COLO668 (cell line): ENCODE data around the gene SLC35F3.

Experiments used
- DNase-seq: peaks from one replicate; lab custom pipeline; 2025; ENCODE audit not compliant: unreplicated experiment; lab: John Stamatoyannopoulos, UW

The SLC35F3 gene

DNA sequence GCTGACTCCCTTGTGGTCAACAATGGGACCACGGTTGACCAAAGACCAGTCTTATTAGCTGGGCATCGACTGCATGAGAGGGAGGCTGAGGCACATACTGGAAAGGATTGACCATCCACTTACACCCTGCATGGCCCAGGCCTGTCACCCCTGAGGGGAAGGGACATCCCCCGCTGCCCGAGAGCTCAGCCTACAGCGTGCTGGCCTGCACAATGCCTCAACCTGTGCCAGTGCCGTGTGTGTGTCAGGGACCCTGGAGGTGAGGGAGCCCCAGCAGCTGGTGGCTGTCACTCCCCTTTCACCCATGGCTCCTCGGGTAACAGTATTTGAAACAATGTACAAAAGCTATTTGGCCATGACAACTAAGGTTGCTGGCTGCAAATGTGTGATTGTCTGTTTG, 67.3 kb downstream of the SLC35F3 start:
- DNase-seq = no peak

DNA sequence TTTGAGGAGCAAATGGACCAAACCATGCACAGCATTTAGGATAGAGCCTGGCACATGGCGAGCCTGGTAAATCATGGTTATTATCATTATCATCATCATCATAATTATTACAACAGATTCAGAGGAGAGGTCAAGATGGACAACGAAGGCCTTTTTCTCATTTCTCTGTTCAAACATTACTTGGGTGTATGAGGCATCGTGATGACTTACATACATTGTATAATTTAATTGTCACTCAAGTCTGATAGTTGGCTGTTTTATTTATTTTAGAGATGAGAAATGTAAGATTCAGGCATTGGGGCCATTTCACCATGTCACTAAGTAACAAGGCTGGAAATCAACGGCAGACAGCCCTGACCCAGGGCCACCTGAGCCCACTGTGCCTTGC, 68.1 kb downstream of the SLC35F3 start:
- DNase-seq = no peak

DNA sequence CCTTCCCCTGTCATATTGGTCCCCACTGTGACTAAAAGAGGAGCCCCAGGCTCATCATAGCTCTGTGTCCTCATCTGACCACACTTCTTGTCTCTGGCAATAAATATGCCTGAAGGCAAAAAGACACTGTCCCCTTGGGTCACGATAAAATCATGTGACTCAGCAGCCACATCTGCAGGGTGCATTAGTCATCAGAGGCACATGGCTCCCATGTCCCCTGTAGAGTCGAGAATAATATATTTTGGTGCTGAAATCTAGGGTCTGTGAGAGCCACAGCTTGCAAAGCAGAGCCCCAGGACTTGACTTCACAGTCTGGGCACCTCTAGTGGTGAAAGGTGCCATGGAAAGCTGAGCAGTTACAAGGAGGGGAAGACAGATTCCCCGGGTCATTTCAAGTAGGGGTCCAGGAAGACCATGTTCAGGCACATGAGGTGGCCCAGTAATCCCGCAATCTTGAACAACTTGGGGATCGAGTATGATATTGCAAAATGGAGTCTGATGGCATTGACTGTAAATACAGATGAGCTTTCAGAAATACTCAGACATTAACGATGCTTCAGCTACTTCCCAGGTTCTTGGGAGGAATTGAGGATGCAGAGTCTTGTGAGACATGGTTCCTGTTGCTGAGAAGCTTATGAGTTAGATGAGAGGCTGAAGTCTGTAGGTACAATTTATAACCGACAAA, 68.6 kb downstream of the SLC35F3 start:
- no peak for DNase-seq

DNA sequence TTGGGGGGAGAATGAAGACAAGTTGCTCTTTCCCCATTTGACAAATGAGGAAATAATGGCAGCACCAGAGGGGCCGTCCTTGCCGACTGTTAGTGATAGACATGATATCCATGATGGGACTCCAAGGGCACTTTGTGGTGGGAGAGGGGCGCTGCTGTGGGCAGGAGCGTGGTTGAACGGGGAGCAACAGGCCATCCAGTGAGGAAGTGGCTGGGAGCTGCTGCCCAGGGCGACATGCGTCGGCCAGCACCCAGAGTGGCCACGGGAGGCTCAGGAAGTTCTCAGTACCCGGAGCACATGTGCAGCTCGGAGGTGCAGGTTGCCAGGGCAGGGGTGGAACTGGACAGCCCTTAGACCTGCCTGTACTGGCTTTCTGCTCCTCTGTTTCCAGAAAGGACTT, 71.0 kb downstream of the SLC35F3 start:
- no peak for DNase-seq

DNA sequence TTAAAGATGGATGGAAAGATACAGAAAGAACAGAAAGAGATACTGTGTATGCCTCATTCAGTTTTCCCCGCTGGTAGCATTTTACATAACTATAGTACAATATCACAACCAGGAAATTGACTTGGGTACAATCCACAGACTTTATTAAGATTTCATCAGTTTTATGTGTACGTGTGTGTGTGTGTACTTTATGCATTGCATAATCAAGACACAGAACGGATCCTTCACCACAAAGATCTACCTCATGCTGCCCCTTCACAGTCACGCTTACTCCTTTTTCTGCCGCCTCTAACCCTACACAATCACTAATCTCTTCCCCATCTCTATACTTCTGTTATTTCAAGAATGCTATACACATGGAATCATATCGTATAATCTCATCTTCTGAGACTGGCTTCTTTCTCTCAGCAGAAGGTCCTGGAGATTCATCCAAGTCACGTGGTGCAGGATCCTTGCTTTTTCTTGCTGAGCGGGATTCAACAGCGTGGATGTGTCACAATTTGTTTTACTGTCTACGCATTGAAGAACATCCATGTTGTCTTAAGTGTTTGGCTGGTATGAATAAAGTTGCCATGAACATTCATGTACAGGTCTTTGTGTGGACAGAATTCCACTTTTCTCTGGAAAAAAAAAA, 76.7 kb downstream of the SLC35F3 start:
- DNase-seq = no peak

DNA sequence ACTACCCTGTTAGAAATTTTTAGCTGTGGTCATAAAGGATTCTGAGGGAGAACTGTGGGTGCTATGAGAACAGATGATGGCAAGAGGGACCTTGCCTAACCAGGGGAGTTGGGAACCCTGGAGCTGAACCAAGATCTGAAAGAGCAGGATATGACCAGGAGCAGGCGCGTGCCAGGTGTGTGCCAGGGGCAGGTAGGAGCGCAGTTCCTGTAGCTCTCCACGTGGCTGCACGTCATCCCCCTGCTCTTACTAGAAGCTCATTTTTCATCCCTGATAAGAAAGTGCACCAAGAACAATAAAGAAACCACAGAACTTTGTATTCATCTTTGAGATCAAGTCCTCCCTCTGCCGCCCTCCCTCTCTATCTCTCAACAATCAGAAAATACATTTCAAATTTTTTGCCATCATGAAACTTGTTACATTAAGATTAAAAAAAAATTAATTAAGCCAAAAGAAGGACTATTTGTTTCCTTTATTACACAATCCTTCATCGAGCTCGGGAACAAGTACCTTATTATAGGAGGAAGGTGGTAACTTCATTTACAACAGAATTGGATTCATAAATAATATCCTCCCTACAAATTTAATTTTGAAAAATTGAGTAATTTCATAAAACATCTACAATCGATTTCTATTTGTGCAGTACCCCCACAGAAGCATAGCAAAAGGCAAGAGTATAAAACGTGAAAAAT, 78.5 kb downstream of the SLC35F3 start:
- DNase-seq = no peak

DNA sequence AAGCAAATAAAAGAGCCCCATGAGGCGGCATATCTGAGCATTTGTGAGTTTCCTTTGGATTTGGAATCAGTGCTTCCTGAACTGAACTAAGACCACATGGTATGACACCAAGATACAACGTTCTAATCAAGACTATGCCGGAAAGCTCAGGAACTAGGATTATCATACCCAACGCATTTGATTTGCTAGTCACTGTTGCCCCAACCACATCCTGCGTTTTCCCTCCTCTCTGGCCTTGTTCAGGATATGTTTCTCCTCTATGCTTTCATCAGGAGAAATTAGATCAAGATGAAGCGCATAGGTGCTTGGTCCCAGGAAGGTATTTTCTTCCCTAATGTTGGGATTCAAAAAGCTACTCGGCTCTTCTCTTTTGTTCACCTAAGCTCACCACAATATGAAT, 79.3 kb downstream of the SLC35F3 start:
- DNase-seq = no peak

DNA sequence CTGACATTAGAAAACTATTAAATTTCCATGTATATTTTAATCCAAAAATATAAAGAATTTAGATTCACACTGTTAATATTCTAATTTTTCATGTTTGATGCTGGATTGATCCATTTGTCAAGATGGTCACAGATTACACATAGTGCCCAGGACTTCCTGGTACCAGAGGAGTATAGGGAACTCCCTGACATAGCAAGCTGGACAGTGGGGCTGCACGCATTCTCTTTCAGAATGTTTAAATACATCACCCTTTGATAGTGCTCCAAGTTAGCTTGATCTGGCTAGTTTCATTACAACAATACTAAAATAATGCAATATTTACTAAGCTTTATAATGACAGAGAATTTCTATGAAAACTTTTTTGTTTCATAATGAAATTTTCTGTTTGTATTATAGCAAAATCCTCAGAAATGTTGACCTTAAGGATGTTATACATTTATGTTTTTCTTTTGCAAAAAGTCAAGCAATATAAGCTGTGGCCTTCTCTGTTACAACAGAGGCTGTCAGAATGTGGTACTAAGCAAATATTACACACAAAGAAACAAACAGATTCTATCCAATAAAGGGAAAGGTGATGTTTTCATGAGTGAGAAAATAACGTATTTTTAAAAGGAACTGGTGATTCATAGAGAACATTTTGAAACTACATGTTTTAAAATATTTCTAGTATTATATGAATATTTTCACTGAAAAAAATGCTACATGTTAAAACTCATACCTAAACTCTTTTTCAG, 84.7 kb downstream of the SLC35F3 start:
- no peak for DNase-seq

DNA sequence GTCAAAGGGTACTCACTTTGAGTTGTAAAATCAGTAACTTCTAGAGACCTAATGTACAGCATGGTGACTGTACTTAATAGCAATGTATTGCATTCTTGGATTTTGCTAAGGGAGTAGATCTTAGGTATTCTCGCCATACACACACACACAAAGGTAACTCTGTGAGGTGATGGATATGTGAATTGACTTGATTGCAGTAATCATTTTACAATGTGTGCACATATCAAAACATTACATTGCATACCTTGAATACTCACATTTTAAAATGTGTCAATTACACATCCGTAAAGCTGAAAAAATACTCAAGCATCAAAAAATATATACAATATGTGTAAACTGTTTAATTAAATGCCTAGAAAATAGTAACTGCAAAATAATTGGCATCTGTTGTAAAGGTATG, 86.0 kb downstream of the SLC35F3 start:
- DNase-seq = no peak

DNA sequence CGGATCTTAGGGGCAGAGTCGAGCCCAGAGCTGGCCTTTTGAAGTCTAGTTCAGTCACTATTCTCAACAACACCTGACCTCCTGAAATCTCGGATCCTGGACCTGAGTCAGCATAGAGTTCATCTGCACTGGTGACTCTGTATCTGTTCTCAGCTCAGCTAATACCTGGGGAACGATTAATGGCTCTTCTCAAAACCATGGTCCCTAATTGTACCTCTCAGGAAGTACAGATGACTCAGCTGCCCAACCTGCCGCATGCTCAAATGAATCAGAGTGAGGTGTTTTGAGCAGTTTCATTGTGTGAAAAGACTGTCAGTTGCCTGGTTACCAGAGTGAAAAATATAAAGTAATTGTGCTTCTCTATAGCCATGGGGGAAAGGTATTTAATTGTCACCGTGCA, 89.2 kb downstream of the SLC35F3 start:
- no peak for DNase-seq

DNA sequence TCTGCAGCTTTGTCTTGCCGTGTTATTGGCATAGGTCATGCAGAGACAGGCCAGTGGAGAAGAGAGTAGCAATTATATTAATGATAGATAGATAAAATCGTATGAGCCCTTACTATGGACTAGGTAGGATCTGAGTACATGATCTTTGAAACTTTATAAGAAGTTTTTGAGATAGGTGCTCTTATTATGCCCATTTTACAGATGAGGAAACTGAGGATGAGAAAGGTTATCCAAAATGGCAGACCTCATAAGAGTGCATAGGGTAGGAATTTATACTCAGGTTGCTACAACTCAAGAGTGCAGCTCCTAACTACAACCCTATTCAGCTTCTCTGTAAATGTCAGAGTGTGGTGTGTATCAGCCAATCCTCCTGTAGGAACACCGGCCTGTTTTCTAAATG, 89.6 kb downstream of the SLC35F3 start:
- no peak for DNase-seq

DNA sequence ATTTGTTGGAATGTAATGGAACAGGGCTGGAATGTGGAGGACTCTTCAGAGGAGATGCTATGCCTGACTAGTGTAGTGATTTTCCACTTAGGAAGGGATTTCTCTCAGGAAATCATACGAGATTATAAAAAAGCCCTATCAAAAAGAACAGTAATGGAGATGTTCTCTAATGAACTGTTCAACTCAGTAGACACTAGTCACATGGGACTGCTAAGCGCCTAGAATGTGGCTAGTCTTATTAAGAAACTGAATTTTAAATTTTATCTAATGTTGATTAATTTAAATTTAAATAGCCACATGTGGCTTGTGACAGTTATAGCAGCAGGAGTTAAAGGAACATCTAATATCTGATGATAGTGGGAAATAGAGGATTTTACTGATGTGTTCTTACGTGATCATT, 94.0 kb downstream of the SLC35F3 start:
- no peak for DNase-seq

DNA sequence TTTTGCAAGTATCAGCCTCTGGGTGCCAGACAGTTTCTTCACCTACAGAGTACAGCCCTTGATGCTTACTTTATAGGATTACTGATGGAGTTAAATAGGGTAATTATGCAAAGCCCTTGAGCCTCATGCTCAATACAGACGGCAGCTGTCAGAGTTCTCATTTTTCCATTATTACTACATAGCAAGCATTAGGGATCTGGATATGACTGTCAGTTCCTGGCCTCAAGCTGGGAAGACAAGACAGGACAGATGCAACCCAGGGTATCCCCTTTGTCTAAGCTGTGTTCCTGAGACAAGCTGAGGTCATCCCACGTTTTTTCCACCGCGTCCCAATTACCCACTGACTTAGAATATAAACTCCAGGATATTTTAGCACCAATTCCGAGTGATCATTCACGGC, 94.4 kb downstream of the SLC35F3 start:
- DNase-seq = no peak

DNA sequence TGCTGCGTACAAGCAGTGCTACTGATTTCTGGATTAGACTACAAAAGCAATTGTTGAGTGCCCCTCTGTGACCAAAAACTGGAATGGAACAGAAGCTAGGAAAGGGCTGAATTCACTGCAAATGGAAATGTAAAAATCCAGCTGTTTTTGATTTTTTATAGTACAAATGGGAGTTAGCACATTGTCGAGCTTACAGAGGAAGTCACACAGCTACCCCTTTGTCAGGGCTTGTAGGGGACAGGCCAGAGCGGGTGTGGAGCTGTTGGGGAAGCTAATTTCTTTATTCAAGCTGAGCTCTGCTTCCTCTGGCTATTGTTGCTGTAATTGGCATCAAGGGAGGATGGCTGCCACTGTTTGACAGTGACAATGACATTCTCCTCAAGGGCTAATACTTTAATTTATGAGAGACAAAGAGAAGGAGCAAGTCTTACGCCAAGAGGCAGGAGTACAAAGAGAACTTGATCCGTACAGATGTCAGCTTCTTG, 96.1 kb downstream of the SLC35F3 start:
- no peak for DNase-seq

DNA sequence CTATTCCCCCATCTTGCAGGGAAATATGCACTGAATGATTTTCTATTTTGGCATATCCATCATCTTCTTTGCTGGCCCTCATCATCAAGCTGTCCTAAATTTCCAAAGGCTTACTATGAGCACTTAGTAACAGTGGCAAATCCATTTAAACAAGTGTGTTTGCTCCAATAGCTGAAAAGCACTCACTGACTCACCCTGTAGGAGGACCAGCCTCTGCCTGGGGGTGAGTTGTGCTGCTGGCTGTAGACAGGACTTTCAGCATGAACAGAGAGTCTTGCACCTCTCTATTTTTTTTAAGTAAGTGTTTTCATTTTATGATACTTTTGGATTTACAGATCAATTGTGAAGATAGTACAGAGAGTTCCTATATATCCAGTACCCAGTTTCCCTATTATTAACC, 97.3 kb downstream of the SLC35F3 start:
- DNase-seq = no peak

DNA sequence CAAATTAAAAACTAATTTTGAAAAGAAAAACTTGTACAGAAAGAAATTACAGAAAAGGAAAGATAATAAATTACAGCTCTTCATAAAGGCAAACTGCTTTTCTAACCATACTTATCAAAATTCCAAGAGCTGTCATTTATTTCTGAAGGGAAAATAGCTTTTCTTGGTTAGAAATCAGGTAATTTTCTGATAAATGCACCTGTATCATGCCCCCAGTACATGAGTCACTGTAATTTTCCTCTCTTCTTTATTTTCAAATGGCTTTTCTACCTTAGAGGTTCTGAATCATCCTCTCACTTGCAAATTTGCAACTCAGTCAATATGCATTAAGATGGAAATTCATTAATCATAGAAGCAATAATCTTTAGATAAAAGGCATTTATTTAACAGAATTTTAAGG, 100.1 kb downstream of the SLC35F3 start:
- DNase-seq = no peak

DNA sequence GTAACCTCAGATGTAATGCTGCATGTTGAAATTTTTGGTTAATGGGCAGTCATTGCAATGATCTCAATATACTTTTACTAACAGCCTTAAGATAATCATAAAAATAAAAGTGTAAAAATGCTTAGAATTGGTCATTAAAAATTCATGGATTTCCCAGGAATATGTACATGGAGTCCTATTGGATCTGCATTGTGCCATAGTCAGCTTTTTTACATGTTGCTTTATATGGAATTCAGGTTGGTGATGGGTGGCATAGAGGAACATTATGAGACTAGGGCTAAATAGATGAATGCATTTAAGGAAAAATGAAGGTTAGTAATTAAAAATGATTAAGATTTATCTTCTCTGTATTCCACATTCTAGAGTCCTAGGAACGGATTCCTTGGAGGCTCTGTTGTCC, 103.2 kb downstream of the SLC35F3 start:
- DNase-seq = no peak

DNA sequence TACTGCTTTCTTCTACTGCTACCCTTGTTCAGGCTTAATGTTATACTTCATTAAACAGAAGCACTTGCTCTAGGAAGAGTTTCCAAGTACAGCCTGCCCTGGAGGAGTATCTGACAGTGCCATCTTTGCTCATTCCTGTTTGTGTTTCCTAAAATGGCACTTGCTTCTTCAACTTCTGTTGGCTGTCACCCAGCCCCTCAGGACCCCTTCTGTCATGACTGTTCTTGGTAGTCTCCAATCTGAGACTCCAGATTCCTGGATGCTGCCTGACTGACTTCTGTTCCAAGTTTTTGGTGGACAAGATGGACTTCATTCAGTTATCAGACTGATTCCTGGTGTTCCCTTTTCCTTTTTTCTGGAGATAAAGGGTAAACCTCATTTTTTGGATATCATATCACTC, 104.1 kb downstream of the SLC35F3 start:
- DNase-seq = no peak

DNA sequence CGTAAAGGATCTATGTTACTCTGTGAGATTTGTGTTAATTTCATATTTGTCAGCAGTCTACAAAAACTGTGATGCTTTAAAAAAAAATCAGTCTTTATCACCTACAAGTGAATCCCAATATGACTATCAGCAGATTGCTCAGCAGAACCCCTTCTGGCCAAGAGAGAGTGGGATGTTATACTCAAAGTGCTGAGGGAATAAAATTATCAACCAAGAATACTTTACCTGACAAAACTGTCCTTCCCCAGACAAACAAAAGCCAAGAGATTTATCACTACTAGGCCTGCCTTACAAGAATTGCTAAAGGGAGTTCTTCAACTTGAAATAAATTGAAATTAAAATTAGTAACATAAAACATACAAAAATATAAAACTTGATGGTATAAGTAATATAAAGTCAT, 105.2 kb downstream of the SLC35F3 start:
- DNase-seq = no peak

DNA sequence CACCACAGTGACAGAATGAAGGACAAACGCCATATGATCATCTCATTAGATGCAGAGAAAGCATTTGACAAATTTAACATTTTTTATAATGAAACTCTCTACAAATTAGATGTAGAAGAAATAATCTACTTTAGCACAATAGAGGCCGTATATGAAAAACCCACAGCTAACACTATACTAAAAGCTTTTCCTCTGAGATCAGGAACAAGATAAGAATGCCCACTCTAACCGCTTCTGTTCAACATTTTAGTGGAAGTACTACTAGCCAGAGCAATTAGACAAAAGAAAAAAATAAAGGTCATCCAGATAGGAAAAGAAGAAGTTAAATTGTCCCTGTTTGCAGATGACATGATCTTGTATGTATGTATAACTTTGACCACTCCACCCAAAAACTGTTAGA, 109.7 kb downstream of the SLC35F3 start:
- no peak for DNase-seq

DNA sequence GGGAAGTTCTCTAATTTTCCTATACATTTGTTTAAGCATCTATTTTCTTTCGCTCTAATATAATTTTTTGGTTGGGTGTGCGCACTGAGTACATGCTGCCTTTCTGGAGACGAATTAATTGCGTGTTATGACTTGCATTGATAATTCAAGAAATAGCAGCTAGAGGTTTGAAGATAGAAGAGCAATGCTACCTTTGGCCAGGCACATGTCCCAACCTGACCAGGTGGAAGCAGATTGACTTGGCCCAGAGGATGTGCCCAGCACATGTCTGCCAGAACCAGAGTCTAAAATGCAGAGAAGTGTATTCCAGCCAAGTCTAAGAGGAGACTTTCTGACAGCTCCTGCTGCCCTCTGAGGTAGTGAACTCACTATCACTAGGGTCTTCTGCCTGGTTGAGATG, 114.3 kb downstream of the SLC35F3 start:
- no peak for DNase-seq

DNA sequence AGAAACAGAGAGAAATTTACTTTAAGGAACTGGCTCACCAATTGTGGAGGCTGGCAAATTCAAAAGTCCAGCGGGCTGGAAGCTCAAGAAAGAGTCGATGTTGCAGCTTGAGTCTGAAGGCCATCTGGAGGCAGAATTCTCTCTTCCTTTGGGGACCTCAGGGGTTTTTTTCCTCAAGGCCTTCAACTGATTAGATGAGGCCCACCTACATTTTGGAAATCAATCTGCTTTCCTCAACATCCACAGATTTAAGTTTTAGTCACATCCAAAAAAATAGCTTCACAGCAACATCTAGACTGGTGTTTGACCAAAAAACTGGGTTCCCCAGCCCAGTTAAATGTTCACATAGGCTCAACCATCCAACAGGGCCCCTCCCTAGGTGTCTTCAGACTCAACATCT, 114.9 kb downstream of the SLC35F3 start:
- no peak for DNase-seq
